A673 (cell line): Measurements from ENCODE around the gene GSC. TPM values are rescaled to one million over a fixed set of nuclear protein-coding genes. Genes with fewer than 3 reads are reported as not detected.

Experiments
- BruUV-seq: library from RNA; stranded (reverse); fragments of 400-500 nt; replicated peaks from 2 replicates; lab custom pipeline; 2021; lab: Mats Ljungman, UMichigan
- CTCF ChIA-PET: fragments of 300-600 bp; sonication (Branson Sonifier 250); formaldehyde crosslinking; loops from one replicate; lab custom pipeline; 2022; ENCODE audit warnings: antibody characterized with exemption; lab: Charles Lee
- POLR2A ChIA-PET: fragments of 300-600 bp; sonication (Branson Sonifier 250); formaldehyde crosslinking; loops from one replicate; lab custom pipeline; 2022; ENCODE audit warnings: antibody characterized with exemption; ENCODE audit not compliant: low non-redundant PET; lab: Charles Lee
- DNase-seq: peaks from one replicate; pipeline ENCODE4 v3.0.0-alpha.2; 2015; ENCODE audit warnings: low spot score
- H3K27ac ChIP-seq: fragments of 200-600 bp; sonication (generic); 2 replicates; pipeline ENCODE4 v1.5.1; 2016; ENCODE audit warnings: mixed run types, low read depth, mild to moderate bottlenecking, mixed read lengths, antibody characterized with exemption, low read length; ENCODE audit not compliant: poor library complexity, severe bottlenecking
- H3K27me3 ChIP-seq: fragments of 200-600 bp; sonication (generic); replicated peaks from 2 replicates; pipeline ENCODE4 v1.6.1; 2017; ENCODE audit warnings: mixed run types, low read depth, mild to moderate bottlenecking, mixed read lengths, antibody characterized with exemption, low read length; ENCODE audit not compliant: insufficient read depth, poor library complexity
- H3K36me3 ChIP-seq: fragments of 200-600 bp; sonication (generic); 2 replicates; pipeline ENCODE4 v1.6.1; 2016; ENCODE audit warnings: mixed run types, mild to moderate bottlenecking, mixed read lengths, antibody characterized with exemption, low read length; ENCODE audit not compliant: insufficient read depth, poor library complexity, severe bottlenecking
- H3K4me1 ChIP-seq: fragments of 200-600 bp; sonication (generic); 2 replicates; pipeline ENCODE4 v1.6.1; 2017; ENCODE audit warnings: mixed run types, mild to moderate bottlenecking, mixed read lengths, antibody characterized with exemption, low read length; ENCODE audit not compliant: insufficient read depth, poor library complexity, severe bottlenecking
- H3K4me3 ChIP-seq: fragments of 200-600 bp; sonication (generic); 2 replicates; pipeline ENCODE4 v1.5.1; 2016; ENCODE audit warnings: low read depth, mixed run types, mild to moderate bottlenecking, mixed read lengths, low read length; ENCODE audit not compliant: poor library complexity, severe bottlenecking
- H3K9me3 ChIP-seq: fragments of 200-600 bp; sonication (generic); 2 replicates; pipeline ENCODE4 v1.6.1; 2016; ENCODE audit warnings: mixed run types, low read depth, mild to moderate bottlenecking, mixed read lengths, antibody characterized with exemption, low read length; ENCODE audit not compliant: poor library complexity, severe bottlenecking
- CTCF ChIP-seq: fragments of 300-800, 200-600 bp; sonication (generic); conservative IDR thresholded peaks from 2 replicates; pipeline ENCODE4 v1.5.1; 2017; ENCODE audit warnings: low read depth, mild to moderate bottlenecking, antibody characterized with exemption, low read length, moderate library complexity, mixed read lengths
- EZH2 ChIP-seq: fragments of 200-600 bp; sonication (generic); IDR thresholded peaks from 2 replicates; pipeline ENCODE4 v1.6.1; 2017; ENCODE audit warnings: borderline replicate concordance, low read depth, mild to moderate bottlenecking, mixed read lengths, antibody characterized with exemption, low read length; ENCODE audit not compliant: poor library complexity, severe bottlenecking
- intact Hi-C: fragments of 100-400 bp; cut with micrococcal nuclease; formaldehyde crosslinking; loops from one replicate; pipeline ENCODE4 v1.10.0; 2022; ENCODE audit not compliant: unreplicated experiment
- total RNA-seq: library from RNA; stranded (reverse); gene quantifications from 2 replicates; pipeline ENCODE4 v1.2.3, GENCODE V29; 2021

Gene GSC
- total RNA-seq, 1 experiment from 2014 or later: 4.2 TPM

- Histone ChIP-seq H3K4me3 (no peak overlapping the region), H3K4me1 (peaks cover 10% of the 10 kb centered on the region), H3K9me3 (no peaks in the 10 kb centered on the region), H3K27ac (no peak overlapping the region), H3K27me3 (peaks cover 21% of the 10 kb centered on the region), H3K36me3 (no peaks in the 10 kb centered on the region)
- ChIA-PET CTCF (no interaction called here), POLR2A (no interaction called here)
- DNase-seq: no peak
- BruUV-seq: no TSS peak
- TF ChIP-seq EZH2 (no peak), CTCF (no peak)
- intact Hi-C loops: no loop called here
These were observed 3.2 kb upstream of the GSC start for GRCh38 chr14:94773061-94773648.

- Histone ChIP-seq H3K4me1 (peaks cover 10% of the 10 kb centered on the region), H3K27ac (no peak overlapping the region), H3K36me3 (no peaks in the 10 kb centered on the region), H3K9me3 (no peaks in the 10 kb centered on the region), H3K4me3 (no peak overlapping the region), H3K27me3 (peaks cover 21% of the 10 kb centered on the region)
- CTCF ChIA-PET: no interaction called here
- intact Hi-C loops: no loop called here
- BruUV-seq: no TSS peak
- no peak for DNase-seq
- TF ChIP-seq EZH2: no peak
- POLR2A ChIA-PET: no interaction called here
These were observed 2.6 kb upstream of the GSC start for GRCh38 chr14:94772548-94772947.

GRCh38 chr14:94771906-94772490 is 2.1 kb upstream of the GSC start:
- intact Hi-C loops: no loop called here
- peaks cover 21% of the 10 kb centered on the region for H3K27me3 ChIP-seq
- BruUV-seq: no TSS peak
- H3K4me3 ChIP-seq: no peak overlapping the region
- ChIA-PET CTCF (no interaction called here), POLR2A (no interaction called here)
- no peak overlapping the region for H3K27ac ChIP-seq
- TF ChIP-seq EZH2 (no peak), CTCF (no peak)
- H3K36me3 ChIP-seq: no peaks in the 10 kb centered on the region
- peaks cover 10% of the 10 kb centered on the region for H3K4me1 ChIP-seq
- no peaks in the 10 kb centered on the region for H3K9me3 ChIP-seq
- no peak for DNase-seq
